Fibroblast of lung (primary cell): ENCODE data around the gene TBC1D22A. TPM values are rescaled to one million over a fixed set of nuclear protein-coding genes. Genes with fewer than 3 reads are reported as not detected.

Source experiments
- DNase-seq, 2 donors: peaks; one replicate each; pipeline versions ENCODE4 v3.0.0 to v3.0.0-alpha.2; 2010; ENCODE audit warnings: low read depth in 2 of 2
- H2AFZ ChIP-seq: 2 replicates; pipeline ENCODE4 v1.5.1; 2012; ENCODE audit warnings: low read length, control low read depth, inconsistent platforms
- H3K27ac ChIP-seq: 2 replicates; pipeline ENCODE4 v1.5.1; 2011; ENCODE audit warnings: low read length, control low read depth; ENCODE audit not compliant: insufficient read depth
- H3K27me3 ChIP-seq: 2 replicates; pipeline ENCODE4 v1.5.1; 2011; ENCODE audit warnings: mild to moderate bottlenecking, low read length; ENCODE audit not compliant: control insufficient read depth, insufficient read depth
- H3K36me3 ChIP-seq: 2 replicates; pipeline ENCODE4 v1.5.1; 2011; ENCODE audit warnings: low read length; ENCODE audit not compliant: control insufficient read depth, insufficient read depth
- H3K4me1 ChIP-seq: 2 replicates; pipeline ENCODE4 v1.5.1; 2011; ENCODE audit warnings: low read length; ENCODE audit not compliant: control insufficient read depth, insufficient read depth; ENCODE audit errors: extremely low read depth
- H3K4me2 ChIP-seq: 2 replicates; pipeline ENCODE4 v1.5.1; 2011; ENCODE audit warnings: low read length, control low read depth; ENCODE audit not compliant: insufficient read depth; ENCODE audit errors: extremely low read depth
- H3K4me3 ChIP-seq, 4 experiments: fragments of 200-600 bp in 1 of 4; sonication (generic) in 1 of 4; replicated peaks in 1 of 4; 2 replicates each; pipeline ENCODE4 v1.5.1; 2011 to 2016; ENCODE audit warnings: low read length in 4 of 4, low read depth in 3 of 4, mild to moderate bottlenecking in 3 of 4, control low read depth in 2 of 4, inconsistent platforms in 1 of 4, mixed read lengths in 1 of 4; ENCODE audit not compliant: insufficient read depth in 1 of 4; ENCODE audit errors: control extremely low read depth in 1 of 4
- H3K79me2 ChIP-seq: 2 replicates; pipeline ENCODE4 v1.5.1; 2012; ENCODE audit warnings: mild to moderate bottlenecking, low read length, inconsistent platforms; ENCODE audit not compliant: control insufficient read depth, insufficient read depth
- H3K9ac ChIP-seq: 2 replicates; pipeline ENCODE4 v1.5.1; 2011; ENCODE audit warnings: mild to moderate bottlenecking, low read length, control low read depth; ENCODE audit not compliant: insufficient read depth
- H3K9me3 ChIP-seq: 2 replicates; pipeline ENCODE4 v1.5.1; 2012; ENCODE audit warnings: low read depth, low read length; ENCODE audit not compliant: control insufficient read depth, insufficient read depth
- H4K20me1 ChIP-seq: 2 replicates; pipeline ENCODE4 v1.5.1; 2011; ENCODE audit warnings: low read length; ENCODE audit not compliant: control insufficient read depth, insufficient read depth; ENCODE audit errors: extremely low read depth
- EZH2 ChIP-seq: IDR thresholded peaks from 2 replicates; pipeline ENCODE4 v1.5.1; 2012; ENCODE audit warnings: low read length, control low read depth, mild to moderate bottlenecking; ENCODE audit errors: missing control alignments
- polyA plus RNA-seq, 2 donors: library from polyadenylated mRNA; depleted of rRNA in 1 of 2; stranded (reverse) in 1 of 2; unstranded in 1 of 2; fragments of >200 nt; gene quantifications; 2 replicates each; pipeline ENCODE4 v1.2.1, GENCODE V29; 2011 to 2012; ENCODE audit warnings: missing spikeins in 1 of 2
- total RNA-seq: library from RNA; depleted of rRNA; stranded (reverse); fragments of >200 nt; gene quantifications from 2 replicates; pipeline ENCODE4 v1.2.1, GENCODE V29; 2014
- TF ChIP-seq, protein P1 (sequence below), 2 donors: IDR thresholded peaks in 1 of 2; conservative IDR thresholded peaks in 1 of 2; 1 replicate in 1 of 2; 2 replicates in 1 of 2; pipeline ENCODE4 v1.5.1; 2011 to 2012; ENCODE audit warnings: low read length in 2 of 2, control low read depth in 1 of 2, inconsistent platforms in 1 of 2, low read depth in 1 of 2, mild to moderate bottlenecking in 1 of 2

TBC1D22A gene
- total and polyA plus RNA-seq, 2 donors (not counting 1 experiment from before 2014, with no cell fraction given), result 11.6 to 17.6 TPM

DNA sequence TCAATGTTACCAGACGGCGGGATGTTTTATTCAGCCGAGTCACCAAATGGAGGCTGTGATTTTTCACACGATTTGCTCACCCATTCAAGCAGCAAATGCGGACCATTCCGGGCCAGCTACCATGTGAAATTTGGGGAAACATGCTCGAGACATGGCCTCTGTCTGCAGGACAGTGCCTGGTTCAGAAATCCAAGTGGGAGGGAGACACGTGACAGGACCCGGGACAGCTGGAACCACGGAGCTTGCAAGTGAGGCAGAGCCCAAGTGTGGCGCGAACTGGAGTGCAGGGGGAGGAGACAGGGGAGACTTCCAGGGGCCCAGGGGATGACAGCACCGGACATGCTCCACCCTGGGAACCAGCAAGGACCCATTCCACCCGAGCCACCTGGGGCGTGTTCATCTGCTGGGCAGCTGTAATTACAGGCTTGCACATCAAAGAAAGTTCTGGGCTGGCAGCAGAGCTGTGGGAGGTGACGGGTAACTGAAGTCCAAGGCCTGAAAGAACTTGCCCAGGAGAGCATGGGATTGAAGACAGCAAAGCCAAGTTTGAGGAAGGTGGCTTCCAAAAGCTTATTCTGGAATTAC is 40.9 kb upstream of the TBC1D22A start:
- Histone ChIP-seq H3K9ac (no peak overlapping the region), H3K4me2 (no peak overlapping the region), H3K79me2 (peaks cover 8% of the 10 kb centered on the region), H3K27me3 (no peaks in the 10 kb centered on the region), H3K4me1 (no peaks in the 10 kb centered on the region), H3K36me3 (peaks cover 9% of the 10 kb centered on the region), H2AFZ (no peak overlapping the region), H3K9me3 (no peaks in the 10 kb centered on the region), H3K4me3 (no peak overlapping the region), H3K27ac (no peak overlapping the region), H4K20me1 (no peaks in the 10 kb centered on the region)
- no peak for DNase-seq
- TF ChIP-seq, protein P1, sequence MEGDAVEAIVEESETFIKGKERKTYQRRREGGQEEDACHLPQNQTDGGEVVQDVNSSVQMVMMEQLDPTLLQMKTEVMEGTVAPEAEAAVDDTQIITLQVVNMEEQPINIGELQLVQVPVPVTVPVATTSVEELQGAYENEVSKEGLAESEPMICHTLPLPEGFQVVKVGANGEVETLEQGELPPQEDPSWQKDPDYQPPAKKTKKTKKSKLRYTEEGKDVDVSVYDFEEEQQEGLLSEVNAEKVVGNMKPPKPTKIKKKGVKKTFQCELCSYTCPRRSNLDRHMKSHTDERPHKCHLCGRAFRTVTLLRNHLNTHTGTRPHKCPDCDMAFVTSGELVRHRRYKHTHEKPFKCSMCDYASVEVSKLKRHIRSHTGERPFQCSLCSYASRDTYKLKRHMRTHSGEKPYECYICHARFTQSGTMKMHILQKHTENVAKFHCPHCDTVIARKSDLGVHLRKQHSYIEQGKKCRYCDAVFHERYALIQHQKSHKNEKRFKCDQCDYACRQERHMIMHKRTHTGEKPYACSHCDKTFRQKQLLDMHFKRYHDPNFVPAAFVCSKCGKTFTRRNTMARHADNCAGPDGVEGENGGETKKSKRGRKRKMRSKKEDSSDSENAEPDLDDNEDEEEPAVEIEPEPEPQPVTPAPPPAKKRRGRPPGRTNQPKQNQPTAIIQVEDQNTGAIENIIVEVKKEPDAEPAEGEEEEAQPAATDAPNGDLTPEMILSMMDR (conservative IDR thresholded peaks at IDR 0.05 in 1 of 2, IDR thresholded peaks at IDR 0.05 in 1 of 2; ENCODE audit: low read depth in 1 of 2, low read length in 2 of 2), result no peak
- TF ChIP-seq EZH2, result no peak

DNA sequence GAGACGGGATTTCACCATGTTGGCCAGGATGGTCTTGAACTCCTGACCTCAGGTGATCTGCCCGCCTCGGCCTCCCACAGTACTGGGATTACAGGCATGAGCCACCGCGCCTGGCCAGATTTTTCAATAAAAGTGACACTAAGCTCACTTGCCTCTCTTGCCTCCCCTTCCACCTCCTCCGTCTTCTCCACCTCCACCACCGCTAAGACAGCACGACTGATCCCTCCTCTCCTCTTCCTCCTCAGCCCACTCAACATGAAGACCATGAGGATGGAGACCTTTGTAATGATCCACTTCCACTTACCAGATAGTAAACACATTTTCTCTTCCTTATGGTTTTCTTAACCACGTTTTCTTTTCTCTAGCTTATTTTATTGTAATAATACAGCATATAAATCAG is 38.6 kb upstream of the TBC1D22A start:
- H3K4me1 ChIP-seq, result no peaks in the 10 kb centered on the region
- no peak overlapping the region for H3K4me2 ChIP-seq
- no peak overlapping the region for H3K27ac ChIP-seq
- H3K9me3 ChIP-seq, result no peaks in the 10 kb centered on the region
- peaks cover 18% of the 10 kb centered on the region for H3K79me2 ChIP-seq
- no peaks in the 10 kb centered on the region for H3K27me3 ChIP-seq
- TF ChIP-seq, protein P1 (conservative IDR thresholded peaks at IDR 0.05 in 1 of 2, IDR thresholded peaks at IDR 0.05 in 1 of 2; ENCODE audit: low read depth in 1 of 2, low read length in 2 of 2), result no peak
- no peak for TF ChIP-seq EZH2
- no peak overlapping the region for H3K9ac ChIP-seq
- no peak overlapping the region for H2AFZ ChIP-seq
- H3K36me3 ChIP-seq, result peaks cover 5% of the 10 kb centered on the region
- H4K20me1 ChIP-seq, result no peaks in the 10 kb centered on the region
- no peak overlapping the region for H3K4me3 ChIP-seq
- no peak for DNase-seq

DNA sequence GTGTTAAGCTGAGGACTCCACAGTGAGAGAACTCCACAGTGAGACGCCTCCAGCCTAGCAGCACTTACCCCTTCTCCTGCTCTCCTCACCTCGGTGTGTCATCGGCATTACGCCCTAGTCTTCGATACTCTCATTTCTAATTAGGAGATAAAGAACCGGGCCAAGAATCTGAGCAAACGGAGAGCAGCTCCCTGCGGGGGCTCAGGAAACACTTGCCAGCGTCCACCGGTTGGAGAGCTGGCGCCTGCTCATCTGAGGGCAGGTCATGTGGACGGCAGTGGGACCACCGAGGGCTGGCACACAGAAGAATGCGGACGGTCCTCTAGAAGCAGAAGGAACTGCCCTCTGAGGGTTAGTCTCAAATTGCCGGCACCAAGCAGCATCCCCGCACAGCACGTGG is 37.4 kb upstream of the TBC1D22A start:
- Histone ChIP-seq H3K4me3 (no peak overlapping the region), H3K36me3 (no peaks in the 10 kb centered on the region), H3K9me3 (no peaks in the 10 kb centered on the region), H3K9ac (no peak overlapping the region), H3K4me1 (no peaks in the 10 kb centered on the region), H4K20me1 (no peaks in the 10 kb centered on the region), H3K27me3 (no peaks in the 10 kb centered on the region), H3K4me2 (no peak overlapping the region), H3K79me2 (peaks cover 21% of the 10 kb centered on the region), H3K27ac (no peak overlapping the region), H2AFZ (no peak overlapping the region)
- TF ChIP-seq, protein P1 (conservative IDR thresholded peaks at IDR 0.05 in 1 of 2, IDR thresholded peaks at IDR 0.05 in 1 of 2; ENCODE audit: low read depth in 1 of 2, low read length in 2 of 2), result no peak
- TF ChIP-seq EZH2, result no peak
- DNase-seq, result no peak
